ENCODE data around the gene THAP4.

THAP4 gene

DNA sequence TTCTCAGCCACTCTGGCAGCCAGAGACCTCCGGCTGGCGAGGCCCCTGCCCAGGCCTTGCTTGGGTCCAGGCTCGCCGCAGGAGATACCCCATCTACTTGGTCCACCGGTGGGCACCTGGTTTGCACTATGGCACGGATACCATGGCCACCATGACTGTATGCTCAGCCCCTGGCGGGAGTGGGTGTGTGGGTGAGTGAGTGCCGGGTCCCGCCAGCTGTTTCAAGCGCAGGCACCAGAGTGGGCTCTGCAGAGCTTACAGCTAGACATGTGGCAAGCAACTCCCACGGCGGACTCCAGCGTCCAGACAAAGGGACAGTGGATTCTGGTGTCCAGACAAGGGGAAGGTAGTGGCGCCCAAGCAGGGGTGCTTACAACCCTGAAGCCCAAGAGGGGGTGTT is 2.0 kb upstream of the THAP4 start:
- no peak for DNase-seq (ENCODE audit: low read depth in 3 of 3)

DNA sequence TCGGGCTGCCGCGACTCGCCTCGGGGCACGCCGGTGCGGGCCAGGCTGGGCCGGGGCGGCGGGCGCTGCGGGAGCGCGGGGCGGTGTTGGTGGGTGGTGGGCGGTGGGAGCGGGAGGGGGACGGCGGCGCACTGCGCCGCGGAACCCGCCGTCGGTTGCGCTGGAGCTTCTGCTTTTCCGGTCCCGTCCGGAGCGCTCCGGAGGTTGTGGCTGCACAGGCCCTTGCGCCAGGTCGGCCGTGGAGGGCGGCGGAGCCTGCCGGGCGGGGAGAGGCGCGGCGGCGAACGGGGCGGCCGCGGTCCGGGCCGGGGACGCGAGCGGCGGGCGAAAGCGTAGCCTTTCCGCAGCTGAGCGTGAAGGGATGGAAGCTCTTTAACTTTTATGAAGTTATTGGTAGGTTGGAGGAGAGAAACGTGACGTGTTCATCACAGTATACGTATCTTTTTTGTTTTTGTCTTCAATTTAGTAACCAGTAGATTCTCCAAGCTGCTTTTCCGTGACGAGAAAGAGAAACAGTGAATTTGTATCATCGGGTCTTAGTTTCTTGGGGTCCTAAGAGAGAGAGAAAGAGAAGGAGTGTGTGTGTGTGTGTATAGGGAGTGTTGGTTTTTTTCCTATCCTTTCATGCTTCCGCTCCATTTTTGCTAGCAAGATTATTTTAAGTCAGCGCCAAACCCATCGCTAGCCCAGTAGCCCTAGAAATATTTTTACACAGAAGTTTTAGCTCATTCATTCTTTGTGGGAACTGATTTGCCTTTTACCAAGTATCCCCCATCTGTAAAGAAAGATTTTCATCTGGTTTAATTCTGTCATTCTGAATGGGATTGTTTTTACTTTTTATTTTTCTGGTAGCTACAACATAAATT is 1.1 kb upstream of the THAP4 start:
- peak in 2 of 3 experiments; percentile 14 to 54 for DNase-seq (ENCODE audit: low read depth in 3 of 3)

DNA sequence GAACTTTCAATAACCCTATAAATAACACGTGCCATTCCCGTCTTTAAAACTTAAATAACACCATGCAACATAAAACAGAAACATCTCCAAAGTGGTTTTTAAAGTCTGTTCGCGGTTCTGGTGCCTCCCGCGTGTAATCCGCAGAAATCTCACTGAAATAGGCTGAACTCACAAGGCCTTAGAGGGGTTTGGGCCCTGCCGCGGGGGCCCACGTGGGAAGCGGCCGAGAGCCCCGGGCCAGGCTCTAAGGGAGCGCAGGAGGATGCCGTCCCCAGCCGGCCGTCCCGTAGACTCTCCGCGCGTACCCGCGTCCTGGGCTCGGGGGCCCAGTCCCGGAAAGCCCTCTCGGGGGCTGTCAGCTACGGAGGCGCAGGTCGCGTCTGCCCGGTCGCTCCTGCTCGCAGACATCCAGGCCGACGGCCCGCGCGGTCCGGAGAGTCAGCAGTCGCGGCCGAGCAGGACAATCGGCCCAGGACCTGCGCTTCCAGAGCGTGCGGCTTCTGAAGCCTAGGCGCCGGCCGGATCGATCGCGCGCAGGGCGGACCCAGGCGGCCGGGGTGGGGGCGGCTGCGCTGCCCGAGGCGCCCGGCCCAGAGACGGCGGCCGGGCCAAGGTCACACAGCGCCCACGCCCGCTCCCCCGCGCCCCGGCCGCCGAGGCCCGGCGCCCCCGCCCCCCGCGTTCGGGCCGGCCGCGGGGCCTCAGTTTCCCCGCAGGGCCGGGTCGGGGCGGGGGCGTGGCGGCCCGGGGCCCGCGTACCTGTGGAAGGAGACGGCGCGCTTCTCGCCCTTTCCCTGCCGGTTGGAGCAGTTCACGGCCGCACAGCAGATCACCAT is 558 bp downstream of the THAP4 start:
- DNase-seq (ENCODE audit: low read depth in 3 of 3): peak in 2 of 3 experiments; percentile 20 to 37

DNA sequence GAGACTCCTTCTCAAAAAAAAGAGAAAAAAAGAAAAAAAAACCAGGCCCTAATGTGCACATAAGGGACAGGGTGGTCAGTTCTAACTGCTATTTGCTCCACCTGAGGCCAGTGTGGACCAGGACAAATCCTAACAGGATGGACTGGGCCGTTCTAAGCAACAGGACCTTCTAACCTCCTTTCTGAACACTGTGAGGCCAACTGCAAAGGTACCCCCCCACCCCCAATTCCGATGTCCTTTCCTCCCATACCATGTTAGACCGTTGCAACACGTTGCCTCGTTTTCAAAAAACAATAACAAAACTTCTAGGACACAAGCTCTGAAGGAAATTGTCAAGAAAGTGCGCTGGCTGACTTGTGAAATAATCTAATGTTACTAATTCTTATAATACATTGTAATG is 1.2 kb downstream of the THAP4 start:
- DNase-seq (ENCODE audit: low read depth in 3 of 3): no peak

DNA sequence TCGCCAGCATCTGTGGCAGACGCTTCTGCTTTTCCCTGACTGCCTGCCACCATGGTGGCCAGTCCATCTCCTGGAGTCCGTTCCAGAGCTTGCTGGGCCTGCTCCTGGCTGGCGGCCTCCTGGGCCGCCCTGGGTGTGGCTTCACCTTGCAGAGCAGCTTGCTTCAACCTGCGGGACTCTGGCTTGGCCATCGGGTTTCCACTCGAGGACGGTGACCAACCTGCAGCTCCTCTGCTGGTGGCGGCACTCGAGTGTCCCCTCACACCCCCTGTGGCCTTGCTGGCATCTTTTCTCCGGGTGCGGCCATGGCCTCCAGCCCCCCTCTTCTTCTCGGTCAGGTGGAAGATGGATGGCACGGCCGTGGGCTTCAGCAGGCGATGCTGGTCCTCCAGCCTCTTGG is 3.4 kb downstream of the THAP4 start:
- no peak for DNase-seq (ENCODE audit: low read depth in 3 of 3)

DNA sequence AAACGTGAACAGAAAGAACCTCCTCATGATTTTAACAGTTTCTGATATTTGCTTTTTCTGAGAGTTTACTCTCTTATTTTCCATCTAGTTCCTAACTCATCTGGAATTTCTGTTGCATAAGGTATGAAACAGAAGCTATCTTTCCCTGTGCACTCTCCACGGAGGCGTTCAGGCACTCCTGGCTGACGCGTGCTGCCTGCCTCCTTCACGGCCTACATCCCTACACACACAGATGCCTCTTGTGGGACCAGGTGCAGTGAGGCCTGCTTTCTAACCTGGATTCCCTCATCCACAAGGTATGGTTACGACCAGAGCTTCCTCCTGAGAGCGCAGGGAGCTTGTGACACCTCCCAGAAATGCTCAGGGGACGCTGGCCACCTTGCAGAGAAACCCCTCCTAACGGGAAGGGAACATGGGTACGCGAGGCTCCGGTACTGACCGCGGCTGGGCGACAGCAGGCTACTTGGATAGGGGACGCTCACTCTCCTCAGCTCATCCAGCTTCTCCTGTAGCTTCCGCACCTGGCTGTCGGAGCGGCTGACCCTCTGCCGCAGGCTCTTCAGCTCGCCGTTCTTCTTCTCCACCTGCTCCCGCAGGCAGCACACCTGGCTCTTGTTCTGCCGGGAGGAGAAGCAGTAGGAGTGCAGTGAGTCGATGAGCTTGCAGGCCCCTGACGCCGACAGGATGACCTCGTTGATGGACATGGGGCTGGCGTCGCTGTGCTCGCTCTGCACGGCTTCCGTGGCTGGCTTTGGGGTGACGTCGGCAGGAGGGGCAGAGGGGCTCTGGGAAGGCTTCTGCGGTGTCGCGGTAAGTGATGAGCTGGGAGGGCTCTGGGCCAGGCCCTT is 4.3 kb downstream of the THAP4 start:
- no peak for DNase-seq (ENCODE audit: low read depth in 3 of 3)

DNA sequence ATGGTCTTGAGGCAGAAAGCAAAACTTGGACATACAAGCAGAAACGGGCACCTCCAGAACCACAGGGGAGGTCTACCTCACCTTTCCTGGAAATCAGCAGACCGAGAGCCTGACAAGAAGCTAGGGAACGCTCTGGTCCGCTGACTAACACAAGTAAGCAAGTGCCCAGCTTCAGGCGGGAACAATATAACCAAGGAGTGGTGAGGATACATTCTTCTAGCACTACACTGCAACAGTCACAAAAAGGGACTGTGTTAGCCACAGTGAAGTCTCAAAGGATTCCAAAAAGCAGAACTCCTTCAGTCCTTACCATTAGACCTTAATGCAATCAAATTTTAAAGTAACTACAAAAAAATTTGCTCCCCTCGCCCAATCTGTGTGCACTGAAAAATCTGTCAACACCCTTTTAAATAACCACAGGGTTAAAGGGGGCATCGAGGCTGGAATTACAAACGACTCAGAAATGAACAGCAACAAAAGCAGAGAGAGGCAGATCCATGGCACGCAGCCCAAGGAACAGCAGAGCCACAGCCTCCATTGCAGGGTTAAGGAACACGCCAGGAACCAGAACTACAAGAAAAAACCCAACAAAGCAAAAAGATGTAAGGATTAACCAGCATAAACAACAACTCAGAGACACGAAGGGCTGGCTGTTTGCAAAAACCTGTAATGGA is 7.1 kb downstream of the THAP4 start:
- DNase-seq (ENCODE audit: low read depth in 3 of 3): no peak

DNA sequence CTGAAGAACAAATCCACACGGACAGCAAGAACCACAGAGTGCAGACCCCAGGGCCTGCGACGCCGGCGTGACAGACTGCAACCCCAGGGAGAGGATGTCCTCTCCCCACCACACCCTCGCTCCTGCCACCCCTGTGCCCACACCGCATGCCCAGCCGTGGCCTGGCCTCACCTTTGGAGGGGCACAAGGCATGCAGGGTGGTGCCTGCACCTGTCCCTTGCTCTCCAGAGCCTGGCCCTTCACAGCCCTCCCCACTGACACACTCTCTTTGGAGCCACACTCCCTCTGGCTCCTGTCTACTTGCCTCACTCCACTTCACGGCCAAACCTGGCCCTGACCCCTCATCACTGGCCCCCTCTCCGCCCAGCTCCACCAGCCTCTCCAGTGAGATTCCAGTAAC is 9.3 kb downstream of the THAP4 start:
- DNase-seq (ENCODE audit: low read depth in 3 of 3): no peak

DNA sequence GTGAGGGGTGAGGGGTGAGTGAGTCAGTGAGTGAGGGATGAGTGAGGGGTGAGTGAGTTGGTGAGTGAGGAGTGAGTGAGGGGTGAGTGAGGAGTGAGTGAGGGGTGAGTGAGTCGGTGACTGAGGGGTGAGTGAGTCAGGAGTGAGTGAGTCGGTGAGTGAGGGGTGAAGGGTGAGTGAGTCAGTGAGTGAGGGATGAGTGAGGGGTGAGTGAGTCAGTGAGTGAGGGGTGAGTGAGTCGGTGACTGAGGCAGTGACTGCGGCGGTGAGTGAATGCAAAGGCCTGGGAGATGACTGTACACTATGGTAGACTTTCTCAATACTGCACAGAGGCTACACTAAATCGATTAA is 16.6 kb downstream of the THAP4 start:
- peak in 2 of 3 experiments; percentile 46 to 63 for DNase-seq (ENCODE audit: low read depth in 3 of 3)

DNA sequence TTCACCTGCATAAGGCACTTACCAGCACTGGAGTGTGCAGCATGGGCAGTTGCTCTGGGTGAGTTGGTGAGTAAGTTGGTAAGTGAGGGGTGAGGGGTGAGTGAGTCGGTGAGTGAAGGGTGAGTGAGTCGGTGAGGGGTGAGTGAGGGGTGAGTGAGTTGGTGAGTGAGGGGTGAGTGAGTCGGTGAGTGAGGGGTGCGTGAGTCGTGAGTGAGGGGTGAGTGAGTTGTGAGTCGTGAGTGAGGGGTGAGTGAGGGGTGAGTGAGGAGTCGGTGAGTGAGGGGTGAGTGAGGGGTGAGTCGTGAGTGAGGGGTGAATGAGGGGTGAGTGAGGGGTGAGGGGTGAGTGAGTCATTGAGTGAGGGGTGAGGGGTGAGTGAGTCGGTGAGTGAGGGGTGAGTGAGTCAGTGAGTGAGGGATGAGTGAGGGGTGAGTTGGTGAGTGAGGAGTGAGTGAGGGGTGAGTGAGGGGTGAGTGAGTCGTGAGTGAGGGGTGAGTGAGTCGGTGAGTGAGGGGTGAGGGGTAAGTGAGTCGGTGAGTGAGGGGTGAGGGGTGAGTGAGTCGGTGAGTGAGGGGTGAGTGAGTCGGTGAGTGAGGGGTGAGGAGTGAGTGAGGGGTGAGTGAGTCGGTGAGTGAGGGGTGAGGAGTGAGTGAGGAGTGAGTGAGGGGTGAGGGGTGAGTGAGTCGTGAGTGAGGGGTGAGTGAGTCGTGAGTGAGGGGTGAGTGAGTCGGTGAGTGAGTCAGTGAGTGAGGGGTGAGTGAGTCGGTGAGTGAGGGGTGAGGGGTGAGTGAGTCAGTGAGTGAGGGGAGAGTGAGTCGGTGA is 17.1 kb downstream of the THAP4 start:
- DNase-seq (ENCODE audit: low read depth in 3 of 3): no peak

DNA sequence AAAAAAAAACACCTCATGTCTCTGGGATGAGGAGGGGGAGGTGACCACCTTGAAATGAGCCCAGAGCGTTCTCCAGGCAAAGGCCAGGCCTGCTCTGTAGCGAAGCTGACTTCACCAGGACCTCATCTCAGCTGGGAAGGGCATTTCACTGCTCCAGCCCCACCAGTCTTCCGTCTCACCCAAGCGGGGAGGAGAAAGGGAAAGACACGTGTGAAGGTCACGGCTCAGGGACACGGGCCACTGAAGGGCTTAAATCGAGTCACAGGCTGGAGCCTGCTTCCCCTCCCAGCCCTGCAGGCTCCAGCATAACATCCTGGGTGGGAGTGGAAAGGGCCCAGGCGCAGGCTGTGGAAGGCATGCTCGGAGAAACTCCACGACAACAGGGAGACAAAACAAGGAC is 18.1 kb downstream of the THAP4 start:
- no peak for DNase-seq (ENCODE audit: low read depth in 3 of 3)

DNA sequence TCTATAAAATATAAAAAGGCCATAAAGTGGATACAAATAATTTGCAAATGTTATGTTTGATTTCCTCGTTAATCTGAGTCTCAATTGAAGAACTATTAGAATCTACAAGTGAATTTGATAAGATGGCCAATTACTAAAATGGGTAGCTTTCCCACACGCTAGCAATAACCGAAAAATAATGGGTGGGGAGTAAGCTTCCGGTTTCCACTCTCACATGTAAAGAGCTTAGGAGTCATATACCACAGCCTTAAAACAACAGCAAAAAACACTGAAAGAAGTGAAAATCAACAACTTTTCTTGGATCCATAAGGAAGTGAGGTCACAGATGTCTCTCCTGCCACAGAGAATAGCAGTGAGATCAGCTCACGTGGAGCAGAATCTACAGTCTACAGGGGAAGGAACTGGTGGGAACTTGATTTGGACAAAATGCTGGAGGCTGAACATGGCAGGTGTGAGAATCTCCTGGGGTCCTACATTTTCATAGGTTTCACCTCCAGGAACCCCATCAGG is 18.6 kb downstream of the THAP4 start:
- DNase-seq (ENCODE audit: low read depth in 3 of 3): no peak

DNA sequence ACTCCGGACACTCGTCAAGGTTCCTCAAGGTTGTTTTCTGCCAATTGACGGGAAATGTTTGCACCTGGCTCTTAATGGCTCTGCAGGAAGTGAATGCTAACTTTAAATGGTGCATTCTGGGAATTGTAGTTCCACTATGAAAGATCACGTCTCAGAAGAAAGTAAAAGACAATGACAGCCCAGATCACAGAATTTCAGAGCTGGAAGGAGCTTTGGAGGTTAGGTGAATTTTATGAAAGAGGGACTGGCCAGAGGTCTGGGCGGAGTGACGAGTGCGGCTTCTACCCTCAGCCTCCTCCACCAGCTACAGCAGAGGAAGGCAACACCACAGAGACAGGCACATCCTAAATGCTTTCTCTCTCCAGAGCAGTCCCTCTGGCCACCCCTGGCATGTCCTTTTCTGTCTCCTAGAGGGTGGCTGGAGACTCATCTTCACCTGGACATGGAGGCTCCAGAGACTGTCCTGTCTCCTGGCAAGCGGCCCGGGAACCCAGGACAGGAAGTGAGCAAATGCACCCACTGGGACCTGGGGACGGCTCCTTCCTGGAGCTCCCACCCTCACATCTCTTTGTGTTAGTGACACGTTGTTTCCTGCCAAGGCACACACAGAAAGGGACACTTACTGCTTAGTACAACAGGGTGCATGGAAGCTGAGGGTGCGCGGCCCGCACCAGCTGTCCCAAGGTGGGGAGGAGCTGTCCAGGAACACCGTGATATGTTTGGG is 19.4 kb downstream of the THAP4 start:
- DNase-seq (ENCODE audit: low read depth in 3 of 3): peak in 1 of 3 experiments; percentile 26

DNA sequence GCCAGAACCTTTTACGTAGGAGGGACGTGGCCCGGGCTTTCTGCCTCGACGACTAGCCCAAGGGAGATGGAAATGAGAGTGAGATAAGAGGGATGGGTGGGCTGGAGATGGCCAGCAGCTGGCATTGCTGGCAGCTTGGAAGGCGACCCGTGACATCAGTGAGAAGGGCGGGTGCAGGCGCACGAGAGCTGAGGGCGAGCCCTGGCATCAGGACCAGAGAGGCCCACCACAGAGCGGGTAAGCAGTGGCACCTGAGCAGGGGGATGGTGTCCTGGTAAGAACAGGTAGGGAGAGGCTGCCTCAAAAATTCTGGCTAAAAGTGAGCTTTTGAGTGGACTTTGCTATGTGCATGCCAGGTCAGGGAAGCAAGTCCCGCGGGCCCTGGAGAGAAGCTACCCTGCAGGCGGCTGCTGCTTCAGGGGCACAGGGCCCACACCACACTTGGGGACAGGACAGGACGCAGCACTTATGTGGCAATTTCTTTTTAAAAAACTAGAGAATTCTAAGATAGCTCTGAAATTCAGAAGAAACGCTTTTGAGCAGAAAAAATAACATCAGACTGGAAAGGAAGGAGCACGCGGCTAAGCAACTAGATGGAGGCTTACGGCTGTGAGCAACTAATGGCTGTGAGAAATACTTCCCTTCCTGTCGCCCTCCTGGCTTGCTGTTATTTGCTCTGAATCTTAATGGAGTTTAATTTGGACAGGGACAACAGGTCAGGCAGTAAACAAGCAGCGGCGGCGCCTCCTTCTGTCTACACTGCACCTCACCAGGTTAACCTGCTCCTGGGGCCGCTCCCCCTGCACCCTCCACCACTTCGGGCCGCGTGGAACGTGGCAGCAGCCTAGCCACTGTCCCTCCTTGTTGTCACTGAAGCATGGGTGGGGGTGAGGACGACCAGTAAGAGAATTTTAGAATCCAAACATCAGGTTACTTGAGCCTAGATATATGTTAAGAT is 20.5 kb downstream of the THAP4 start:
- DNase-seq (ENCODE audit: low read depth in 3 of 3): no peak

DNA sequence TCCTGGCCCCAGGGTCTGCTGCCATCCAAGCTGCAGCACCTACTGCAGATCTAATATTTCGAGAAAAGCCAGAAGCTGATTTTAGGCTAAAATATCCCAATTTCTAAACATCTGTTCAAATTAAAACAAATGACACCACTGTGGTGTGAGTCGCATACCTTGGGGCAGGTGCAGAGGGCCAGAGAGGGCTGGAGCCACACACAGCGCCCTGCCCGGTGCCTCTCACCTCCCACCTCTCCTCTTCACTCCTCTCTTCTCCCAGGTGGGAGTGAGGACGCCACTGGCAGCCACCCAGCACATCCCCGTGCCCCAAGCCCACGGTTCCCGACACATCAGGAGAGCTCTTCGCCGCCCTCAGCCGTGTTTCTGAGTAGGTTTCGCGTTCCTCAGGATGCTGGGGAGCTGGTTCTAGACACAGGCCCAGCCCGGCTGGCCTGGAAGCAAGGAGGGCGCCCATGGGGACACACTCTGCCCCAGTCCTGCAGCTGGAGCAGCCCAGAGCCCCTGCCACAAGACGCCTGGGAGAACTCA is 21.4 kb downstream of the THAP4 start:
- no peak for DNase-seq (ENCODE audit: low read depth in 3 of 3)

DNA sequence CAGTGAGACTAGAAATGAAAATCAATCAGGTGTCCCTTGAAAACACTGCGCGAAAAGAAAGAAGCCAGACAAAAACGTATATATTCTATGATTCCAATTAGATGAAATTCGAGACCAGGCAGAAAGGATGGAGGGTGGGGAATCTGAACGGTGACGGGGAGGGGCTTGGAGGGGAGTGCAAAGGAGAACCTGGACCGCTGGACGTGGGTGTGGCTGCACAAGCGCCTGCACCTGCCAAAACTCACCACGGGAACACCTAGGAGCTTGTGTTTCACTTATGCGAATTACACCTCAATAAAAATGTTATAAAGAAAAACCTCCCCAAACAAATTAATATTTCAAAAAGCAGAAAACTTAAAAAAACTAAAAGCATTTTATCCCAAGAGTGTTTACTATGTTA is 21.9 kb downstream of the THAP4 start:
- DNase-seq (ENCODE audit: low read depth in 3 of 3): no peak

DNA sequence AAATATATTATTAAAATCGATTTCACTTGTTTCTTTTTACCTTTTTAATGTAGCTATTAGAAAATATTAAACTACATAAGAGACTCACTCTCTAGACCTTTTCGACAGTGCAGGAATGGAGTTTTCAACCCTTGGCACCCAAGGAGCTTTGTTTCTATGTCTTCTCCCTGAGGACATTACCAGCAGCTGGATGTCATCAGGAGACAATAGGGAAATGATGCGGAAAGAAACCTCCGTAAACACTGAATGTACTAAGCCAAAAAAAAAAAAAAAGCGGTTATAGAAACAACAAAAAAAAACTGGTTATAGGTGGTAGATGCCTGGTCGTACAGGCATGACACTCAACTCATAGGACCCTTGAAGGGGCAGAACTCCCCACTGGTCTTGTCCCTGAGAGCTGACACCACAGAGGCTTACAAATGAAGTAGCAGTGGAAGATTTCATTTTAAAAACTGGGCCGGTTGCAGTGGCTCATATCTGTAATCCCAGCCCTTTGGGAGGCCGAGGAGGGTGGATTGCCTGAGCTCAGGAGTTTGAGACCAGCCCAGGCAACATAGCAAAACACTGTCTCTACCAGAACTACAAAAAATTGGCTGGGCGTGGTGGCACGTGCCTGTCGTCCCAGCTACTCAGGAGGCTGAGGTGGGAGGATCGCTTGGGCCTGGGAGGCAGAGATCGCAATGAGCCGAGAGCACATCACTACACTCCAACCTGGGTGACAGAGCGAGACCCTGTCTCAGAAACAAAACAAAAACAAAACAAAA is 23.8 kb downstream of the THAP4 start:
- no peak for DNase-seq (ENCODE audit: low read depth in 3 of 3)

Measured in stimulated activated CD4-positive, alpha-beta T cell treated with anti-CD3 and anti-CD28 coated beads, TNF-alpha, amount 100 ng/mL, for 24 hours (primary cell).